A549 treated with RU486 at 1 μM for 4 hours (cell line): ENCODE measurements around the gene NAT8. TPM values are rescaled to one million over a fixed set of nuclear protein-coding genes. Genes with fewer than 3 reads are reported as not detected.

Experiments
- total RNA-seq: library from RNA; stranded (reverse); fragments of 200-300 nt; extraction: Qiagen RNA extraction; gene quantifications from 5 replicates; pipeline ENCODE4 v1.2.3, GENCODE V29; 2022; ENCODE audit warnings: low read depth

NAT8 gene, protein sequence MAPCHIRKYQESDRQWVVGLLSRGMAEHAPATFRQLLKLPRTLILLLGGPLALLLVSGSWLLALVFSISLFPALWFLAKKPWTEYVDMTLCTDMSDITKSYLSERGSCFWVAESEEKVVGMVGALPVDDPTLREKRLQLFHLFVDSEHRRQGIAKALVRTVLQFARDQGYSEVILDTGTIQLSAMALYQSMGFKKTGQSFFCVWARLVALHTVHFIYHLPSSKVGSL
- not detected in 5 replicates for total RNA-seq

DNA sequence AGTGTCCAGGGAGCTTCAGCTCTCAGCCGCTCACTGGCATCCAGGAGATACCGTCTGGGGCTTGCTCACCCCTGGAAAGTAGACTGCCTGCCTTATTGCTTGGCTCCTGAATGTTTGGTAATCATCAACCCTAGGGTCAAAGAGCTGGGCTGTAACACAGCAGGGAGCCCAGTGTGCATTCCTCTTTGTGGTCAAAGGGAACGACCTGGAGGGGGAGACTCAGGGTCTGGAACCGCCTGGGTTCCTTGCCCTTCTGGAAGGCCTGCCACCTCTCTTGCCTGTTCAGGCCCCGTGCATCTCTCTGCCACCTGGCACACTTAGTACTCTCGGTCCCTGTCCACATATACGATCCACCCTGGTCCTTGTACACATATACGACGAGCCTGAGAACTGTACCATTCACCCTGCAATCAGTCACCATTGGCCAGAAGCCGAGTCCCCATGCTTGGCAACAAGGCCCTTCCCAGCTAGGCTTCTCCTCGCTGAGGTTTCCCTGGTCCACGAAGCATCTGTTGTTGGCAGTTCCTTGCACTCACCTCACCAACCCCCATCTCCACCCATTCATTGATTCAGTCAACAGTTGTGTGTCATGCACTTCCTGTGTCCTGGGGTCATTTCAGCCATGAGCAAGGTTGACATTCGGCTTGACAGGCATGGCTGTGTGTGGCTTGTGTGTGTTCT is at the start of gene NAT8:
TSS of gene NAT8 (minus strand) at position 85 of the 681 bp plus-strand sequence. CDS start 794 bp downstream, outside the sequence.

Other genes with a start within 250 kb of the NAT8 start
- gene TPRKB, start 94.9 kb upstream of the NAT8 start, total RNA-seq, result 54.6 to 111 TPM (median 78.1 TPM) in 5 replicates
- gene DUSP11, start 137.7 kb upstream of the NAT8 start, total RNA-seq, result 31.7 to 45.4 TPM (median 41.7 TPM) in 5 replicates
- not detected in 5 replicates for gene C2orf78, start 141.8 kb upstream of the NAT8 start, total RNA-seq
- gene STAMBP, start 186.5 kb upstream of the NAT8 start, total RNA-seq, result 41.9 to 53.9 TPM (median 50.5 TPM) in 5 replicates